ENCODE data around the gene CHD5.

The CHD5 gene

DNA sequence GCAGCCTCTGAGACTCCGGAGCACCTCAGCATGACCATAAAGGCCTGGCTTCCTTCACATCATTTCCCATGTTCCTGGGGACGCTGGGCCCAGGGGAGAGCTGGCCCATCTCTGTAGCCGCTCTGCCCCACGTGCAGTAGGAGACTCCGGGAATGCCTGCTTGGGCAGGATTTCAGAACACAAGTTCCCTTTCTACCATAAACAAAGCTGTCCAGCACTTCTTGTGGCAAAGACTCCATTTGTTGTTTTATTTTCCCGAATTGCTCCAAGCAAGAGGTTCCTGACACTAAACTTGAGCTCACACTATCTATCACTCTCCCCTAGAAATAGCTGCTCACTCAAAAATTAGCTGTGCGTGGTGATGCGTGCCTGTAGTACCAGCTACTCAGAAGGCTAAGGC is 21.9 kb downstream of the CHD5 start:
- Mint-ChIP-seq H3K4me3 (no peak overlapping the region), H3K27ac (no peak overlapping the region), H3K27me3 (peaks cover 23% of the 10 kb centered on the region), H3K36me3 (ENCODE audit: low read depth) (no peaks in the 10 kb centered on the region), H3K4me1 (ENCODE audit: low read depth) (peaks cover 16% of the 10 kb centered on the region), H3K9me3 (no peaks in the 10 kb centered on the region)
- DNase-seq = no peak

DNA sequence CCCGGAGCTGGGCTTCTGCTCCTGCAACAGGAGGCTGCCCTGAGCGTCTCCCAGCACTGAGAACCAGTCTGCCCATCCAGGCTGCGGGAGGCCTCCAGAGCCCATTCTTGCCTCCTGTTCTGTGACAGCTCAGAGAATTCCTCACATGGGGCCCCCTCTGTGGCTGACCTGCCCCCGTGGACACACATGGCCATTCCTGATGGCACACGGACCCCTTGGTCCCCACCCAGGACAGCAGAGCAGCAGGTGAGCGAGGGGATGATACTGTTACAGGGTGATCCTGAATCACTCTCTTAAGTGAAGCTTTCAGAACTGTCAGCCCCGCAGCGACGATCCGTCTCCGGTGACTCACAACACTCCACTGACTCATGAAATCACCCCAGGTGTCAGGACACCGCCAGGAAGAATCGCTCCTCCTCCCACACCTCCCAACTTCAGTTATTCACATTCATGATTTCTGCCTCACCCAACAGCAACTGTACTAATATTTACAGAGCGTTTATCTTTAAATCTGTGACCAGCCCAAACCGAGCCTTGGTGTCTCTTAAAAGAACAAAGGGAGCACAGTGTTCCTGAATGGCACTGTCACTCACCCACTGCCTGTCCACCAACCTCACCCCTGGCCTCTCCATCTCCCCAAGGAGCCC is 22.5 kb downstream of the CHD5 start:
- peaks cover 23% of the 10 kb centered on the region for H3K27me3 Mint-ChIP-seq
- H3K36me3 Mint-ChIP-seq (ENCODE audit: low read depth) = no peaks in the 10 kb centered on the region
- H3K9me3 Mint-ChIP-seq = no peaks in the 10 kb centered on the region
- DNase-seq = no peak
- no peak overlapping the region for H3K27ac Mint-ChIP-seq
- peaks cover 16% of the 10 kb centered on the region for H3K4me1 Mint-ChIP-seq (ENCODE audit: low read depth)
- no peak overlapping the region for H3K4me3 Mint-ChIP-seq

DNA sequence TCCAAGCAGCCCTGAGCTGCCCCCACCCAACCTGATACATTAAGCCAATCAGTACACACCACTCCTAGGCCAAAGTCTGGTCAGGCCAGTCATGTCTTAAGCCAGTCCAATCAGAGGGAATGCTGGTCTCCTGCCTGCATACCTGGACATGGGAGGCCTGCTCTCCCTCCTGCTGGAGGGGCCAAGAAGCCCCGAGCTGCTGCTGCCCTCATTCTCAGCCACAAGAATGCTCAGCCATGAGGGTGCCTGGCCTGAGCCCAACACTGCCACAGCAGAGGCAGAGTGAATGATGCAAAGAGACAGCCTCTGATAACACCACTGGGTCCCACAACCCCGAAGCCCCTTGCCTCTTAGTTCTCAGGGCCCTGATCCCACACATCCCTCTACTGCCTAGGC is 23.0 kb downstream of the CHD5 start:
- Mint-ChIP-seq H3K9me3 (no peaks in the 10 kb centered on the region), H3K4me1 (ENCODE audit: low read depth) (peaks cover 16% of the 10 kb centered on the region), H3K27ac (no peak overlapping the region), H3K4me3 (no peak overlapping the region), H3K27me3 (peaks cover 23% of the 10 kb centered on the region), H3K36me3 (ENCODE audit: low read depth) (no peaks in the 10 kb centered on the region)
- no peak for DNase-seq

DNA sequence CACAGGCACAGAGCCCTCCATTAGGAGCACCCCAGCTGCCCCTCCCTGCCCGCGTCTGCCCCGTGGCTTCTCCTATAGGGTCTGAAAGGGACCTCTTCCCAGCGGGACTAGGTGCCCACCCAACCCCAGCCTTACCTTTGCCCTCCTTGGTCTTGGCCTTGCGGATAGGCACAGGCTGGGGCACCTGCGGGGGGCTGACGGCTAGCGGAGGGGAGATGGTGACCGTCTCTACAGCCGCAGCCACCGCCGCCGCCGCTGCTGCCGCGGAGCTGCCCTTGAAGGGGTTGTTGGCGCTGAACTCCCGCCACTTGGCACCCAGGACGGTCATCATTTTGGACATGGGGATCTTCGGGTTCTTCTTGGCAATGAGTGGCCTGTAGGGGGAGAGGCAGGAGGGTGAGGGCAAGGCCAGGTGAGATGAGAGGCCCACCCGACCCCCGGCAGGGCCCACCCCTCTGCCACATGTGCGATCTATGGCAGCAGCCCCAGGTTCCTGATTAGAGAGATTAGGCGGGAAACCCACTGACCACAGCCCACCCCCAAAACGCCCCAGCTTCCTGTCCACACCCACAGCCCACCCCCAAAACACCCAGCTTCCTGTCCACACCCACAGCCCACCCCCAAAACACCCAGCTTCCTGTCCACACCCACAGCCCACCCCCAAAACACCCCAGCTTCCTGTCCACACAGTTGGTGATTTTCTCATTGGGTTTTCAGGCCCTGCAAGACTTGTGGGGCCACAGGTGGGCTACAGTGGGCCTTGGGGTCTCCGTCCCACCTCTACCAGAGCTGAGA is 25.4 kb downstream of the CHD5 start:
- Mint-ChIP-seq H3K4me1 (ENCODE audit: low read depth) (peaks cover 16% of the 10 kb centered on the region), H3K36me3 (ENCODE audit: low read depth) (no peaks in the 10 kb centered on the region), H3K27ac (no peak overlapping the region), H3K4me3 (no peak overlapping the region), H3K27me3 (peaks cover 10% of the 10 kb centered on the region), H3K9me3 (no peaks in the 10 kb centered on the region)
- no peak for DNase-seq

DNA sequence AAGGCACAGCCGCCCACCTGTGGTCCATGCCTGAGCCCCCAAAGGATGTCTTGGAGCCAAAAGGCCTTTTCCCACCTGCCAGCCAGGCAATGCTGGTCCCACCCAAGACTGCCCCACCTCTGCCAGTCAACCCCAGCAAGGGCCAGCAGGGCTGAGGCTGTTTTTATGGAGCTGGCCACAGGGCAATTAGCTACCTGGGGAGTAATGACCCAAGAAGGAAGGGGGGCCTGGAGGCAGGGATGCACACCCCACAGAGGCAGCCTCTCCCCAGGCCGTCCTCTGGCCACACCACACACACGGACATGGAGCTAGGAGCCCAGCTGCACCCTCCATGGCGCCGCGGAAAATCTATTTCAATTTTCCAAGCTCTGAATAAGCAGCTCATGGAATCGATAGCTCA is 27.2 kb downstream of the CHD5 start:
- H3K27me3 Mint-ChIP-seq = peaks cover 7% of the 10 kb centered on the region
- H3K4me1 Mint-ChIP-seq (ENCODE audit: low read depth) = peaks cover 21% of the 10 kb centered on the region
- DNase-seq = no peak
- H3K36me3 Mint-ChIP-seq (ENCODE audit: low read depth) = no peaks in the 10 kb centered on the region
- H3K27ac Mint-ChIP-seq = no peak overlapping the region
- no peaks in the 10 kb centered on the region for H3K9me3 Mint-ChIP-seq
- no peak overlapping the region for H3K4me3 Mint-ChIP-seq

DNA sequence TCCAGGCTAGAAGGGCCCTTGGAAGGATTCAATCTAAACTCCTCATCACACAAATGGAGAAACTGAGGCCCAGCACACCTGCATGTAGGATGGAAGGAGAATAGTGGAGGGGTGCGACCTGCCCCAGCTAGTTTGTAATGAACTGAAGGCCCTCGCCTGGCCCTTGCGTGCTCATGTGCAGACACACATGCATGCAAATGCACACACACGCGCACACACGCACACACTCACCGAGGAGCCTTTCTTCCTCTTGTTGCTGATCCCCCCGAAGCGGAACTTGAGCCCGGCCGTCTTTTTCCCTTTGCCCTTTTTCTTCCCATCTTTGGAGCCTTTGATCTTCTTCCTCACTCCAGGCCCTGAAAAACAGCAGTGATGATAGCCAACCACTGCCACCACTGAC is 27.9 kb downstream of the CHD5 start:
- Mint-ChIP-seq H3K27me3 (peaks cover 12% of the 10 kb centered on the region), H3K4me3 (no peak overlapping the region), H3K36me3 (ENCODE audit: low read depth) (no peaks in the 10 kb centered on the region)

DNA sequence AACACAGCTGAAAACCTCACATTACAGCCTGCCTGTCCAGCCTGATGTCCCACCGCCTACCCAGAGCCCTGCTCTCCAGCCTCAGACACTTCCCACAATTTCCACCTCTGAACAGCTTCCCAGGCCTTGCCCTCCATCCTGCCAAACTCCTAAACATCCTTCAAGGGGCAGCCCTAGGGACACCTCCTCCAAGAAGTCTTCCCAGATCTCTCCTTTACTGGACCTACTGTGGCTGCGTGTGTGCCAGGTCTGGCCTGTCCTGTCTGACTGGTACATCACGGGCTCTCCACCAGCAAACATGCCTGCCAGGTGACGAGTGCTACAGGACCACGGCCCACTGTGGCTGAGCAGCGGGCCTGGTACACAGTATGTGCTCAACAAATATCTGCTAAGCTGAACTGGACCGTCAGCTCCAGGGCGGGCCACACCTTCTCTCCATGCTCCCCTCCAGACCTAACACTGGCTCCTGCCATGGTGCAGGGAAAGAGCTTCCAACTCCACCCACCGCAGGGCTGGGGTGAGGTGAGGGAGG is 28.8 kb downstream of the CHD5 start:
- Mint-ChIP-seq H3K27me3 (peaks cover 15% of the 10 kb centered on the region), H3K4me1 (ENCODE audit: low read depth) (peaks cover 15% of the 10 kb centered on the region), H3K27ac (no peak overlapping the region), H3K4me3 (no peak overlapping the region), H3K36me3 (ENCODE audit: low read depth) (no peaks in the 10 kb centered on the region), H3K9me3 (no peaks in the 10 kb centered on the region)
- DNase-seq = no peak

More for the DNA sequence above, 27.9 kb downstream of the CHD5 start:
- Mint-ChIP-seq H3K27ac (no peak overlapping the region), H3K4me1 (ENCODE audit: low read depth) (peaks cover 15% of the 10 kb centered on the region), H3K9me3 (no peaks in the 10 kb centered on the region)
- no peak for DNase-seq

DNA sequence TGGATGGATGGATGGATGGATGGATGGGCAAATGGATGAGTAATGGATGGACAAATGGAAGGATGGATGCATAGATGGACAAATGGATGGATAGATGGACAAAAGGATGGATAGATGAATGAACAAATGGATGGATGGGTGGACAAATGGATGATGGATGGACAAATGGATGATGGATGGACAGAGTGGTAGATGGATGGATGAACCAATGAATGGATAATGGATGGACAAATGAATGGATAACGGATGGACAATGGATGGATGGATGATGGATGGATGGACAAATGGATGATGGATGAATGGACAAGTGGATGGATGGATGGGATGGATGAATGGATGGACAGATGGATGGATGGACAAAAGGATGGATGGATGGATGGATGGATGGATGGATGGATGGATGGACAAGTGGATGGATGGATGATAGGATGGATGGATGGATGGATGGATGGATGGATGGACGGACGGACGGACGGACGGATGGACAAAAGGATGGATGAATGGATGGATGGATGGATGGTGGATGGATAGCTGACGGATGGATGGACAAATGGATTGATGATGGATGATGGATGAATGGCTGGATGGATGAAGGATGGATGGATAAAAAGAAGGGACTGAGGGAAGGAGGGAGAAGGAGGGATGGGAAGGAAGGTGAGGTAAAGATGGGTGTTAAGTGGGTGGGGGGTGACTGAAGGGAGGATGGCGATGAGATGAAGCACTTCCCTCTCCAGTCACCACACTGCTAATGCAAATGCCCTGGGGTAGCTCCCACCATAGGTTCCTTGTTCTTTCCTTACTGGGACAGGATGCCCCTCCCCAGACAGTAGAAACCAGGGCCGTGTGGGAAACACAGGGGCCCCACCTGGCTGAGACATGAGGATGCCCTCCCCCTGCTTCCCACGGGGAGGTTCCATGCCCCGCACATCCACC is 29.8 kb downstream of the CHD5 start:
- peaks cover 18% of the 10 kb centered on the region for H3K27me3 Mint-ChIP-seq
- no peak overlapping the region for H3K27ac Mint-ChIP-seq
- peaks cover 15% of the 10 kb centered on the region for H3K4me1 Mint-ChIP-seq (ENCODE audit: low read depth)
- no peak overlapping the region for H3K4me3 Mint-ChIP-seq
- no peaks in the 10 kb centered on the region for H3K36me3 Mint-ChIP-seq (ENCODE audit: low read depth)
- DNase-seq = no peak
- H3K9me3 Mint-ChIP-seq = no peaks in the 10 kb centered on the region

DNA sequence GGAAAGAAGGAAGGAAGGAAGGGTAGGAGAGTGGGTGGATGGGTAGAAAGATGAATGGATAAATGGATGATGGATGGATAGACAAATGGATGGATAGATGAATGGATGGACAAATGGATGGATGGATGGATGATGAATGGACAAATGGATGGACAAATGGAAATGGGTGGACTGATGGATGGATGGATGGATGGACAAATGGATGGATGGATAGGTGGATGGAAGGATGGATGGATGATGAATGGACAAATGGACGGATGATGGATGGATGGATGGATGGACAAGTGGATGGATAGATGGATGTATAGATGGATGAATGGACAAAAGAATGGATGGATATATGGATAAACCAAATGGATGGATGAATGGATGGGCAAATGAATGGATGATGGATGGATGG is 30.5 kb downstream of the CHD5 start:
- H3K4me1 Mint-ChIP-seq (ENCODE audit: low read depth) = peaks cover 12% of the 10 kb centered on the region
- H3K9me3 Mint-ChIP-seq = no peaks in the 10 kb centered on the region
- H3K27ac Mint-ChIP-seq = no peak overlapping the region
- H3K36me3 Mint-ChIP-seq (ENCODE audit: low read depth) = no peaks in the 10 kb centered on the region
- peaks cover 18% of the 10 kb centered on the region for H3K27me3 Mint-ChIP-seq
- DNase-seq = no peak
- no peak overlapping the region for H3K4me3 Mint-ChIP-seq

DNA sequence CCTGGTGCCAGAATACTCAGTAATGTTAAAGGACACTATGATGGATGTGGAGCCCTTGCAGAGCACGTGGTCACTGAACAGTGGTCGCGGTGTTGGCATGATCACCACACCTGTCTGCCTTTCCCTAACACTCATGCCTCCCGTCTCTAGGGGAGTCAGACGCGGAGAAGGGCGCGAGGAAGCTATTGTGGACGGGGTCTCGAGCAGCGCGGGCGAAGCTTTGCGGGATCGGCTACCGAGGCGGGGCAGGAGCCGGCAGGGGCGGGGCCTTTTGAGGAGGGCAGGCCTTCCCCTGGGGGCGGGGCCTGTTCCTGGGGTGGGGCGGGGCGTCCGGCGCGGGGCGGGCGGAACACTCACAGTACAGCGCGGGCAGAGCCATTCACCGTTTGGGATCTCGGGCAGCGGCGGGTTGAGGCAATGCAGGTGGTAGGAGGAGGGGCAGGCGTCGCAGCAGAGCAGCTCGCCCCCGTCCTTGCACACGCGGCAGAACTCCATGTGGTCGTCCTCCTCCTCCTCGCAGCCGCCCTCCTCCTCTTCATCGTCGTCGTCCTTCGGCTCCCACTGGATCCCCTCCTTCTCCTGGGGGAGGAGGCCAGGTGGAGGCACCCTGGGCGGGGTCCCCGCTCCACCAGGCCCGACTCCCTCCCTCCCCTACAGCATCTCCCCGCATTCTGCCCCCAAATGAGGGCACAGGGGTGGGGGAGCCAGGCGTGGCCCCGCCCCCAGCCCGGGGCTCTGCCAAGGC is 31.5 kb downstream of the CHD5 start:
- peak overlapping the region; percentile 43 for H3K4me3 Mint-ChIP-seq
- peak; percentile 83 for DNase-seq
- H3K27ac Mint-ChIP-seq = no peak overlapping the region

DNA sequence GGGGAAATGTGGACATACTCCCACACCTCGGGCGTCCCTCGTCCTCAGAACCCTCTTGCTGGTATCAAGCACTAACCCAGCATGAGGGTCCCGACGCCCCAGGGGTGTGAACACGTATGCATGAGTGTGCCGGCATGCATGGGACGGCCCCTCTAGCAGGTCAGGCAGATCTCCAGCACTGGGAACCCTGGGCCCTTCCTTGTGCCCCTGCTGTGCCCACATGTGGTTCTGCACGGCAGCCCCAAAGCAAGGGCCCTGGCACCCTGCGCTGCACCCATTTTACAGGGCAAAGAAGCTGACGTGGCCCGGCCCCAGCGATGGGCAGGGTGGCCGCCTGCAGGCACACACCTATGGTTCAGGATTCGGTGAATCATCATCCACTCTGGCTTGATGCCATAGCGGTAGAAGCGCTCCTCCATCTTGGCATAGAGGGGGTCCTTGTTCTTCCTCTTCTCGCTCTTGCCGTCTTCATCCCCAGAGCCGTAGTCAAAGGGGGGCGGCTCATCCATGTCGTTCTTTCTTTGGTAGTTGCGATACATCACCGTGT is 34.2 kb downstream of the CHD5 start:
- no peak overlapping the region for H3K27ac Mint-ChIP-seq

More for the DNA sequence above, 31.5 kb downstream of the CHD5 start:
- Mint-ChIP-seq H3K36me3 (ENCODE audit: low read depth) (no peaks in the 10 kb centered on the region), H3K4me1 (ENCODE audit: low read depth) (peaks cover 7% of the 10 kb centered on the region), H3K9me3 (no peaks in the 10 kb centered on the region), H3K27me3 (peaks cover 18% of the 10 kb centered on the region)

DNA sequence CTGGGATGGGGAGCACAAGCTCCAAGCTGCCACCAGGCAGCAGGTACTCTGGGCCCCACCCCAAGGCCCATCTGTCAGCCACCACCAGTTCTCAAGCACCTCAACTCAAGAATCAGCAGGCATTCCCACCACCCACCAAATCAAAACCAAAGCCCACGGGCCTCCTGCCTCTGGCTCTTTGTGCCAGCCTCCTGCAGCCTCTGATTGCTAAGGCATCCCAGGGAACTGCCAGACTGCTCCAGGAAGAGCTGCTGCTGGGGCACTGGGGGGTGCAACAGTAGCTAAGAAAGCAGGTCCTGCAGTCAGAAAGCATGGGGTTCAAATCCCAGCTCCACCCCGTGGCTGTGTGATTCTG is 34.7 kb downstream of the CHD5 start:
- H3K4me3 Mint-ChIP-seq = no peak overlapping the region
- no peak overlapping the region for H3K27ac Mint-ChIP-seq
- H3K27me3 Mint-ChIP-seq = peaks cover 18% of the 10 kb centered on the region
- DNase-seq = no peak
- H3K36me3 Mint-ChIP-seq (ENCODE audit: low read depth) = no peaks in the 10 kb centered on the region
- no peaks in the 10 kb centered on the region for H3K9me3 Mint-ChIP-seq
- H3K4me1 Mint-ChIP-seq (ENCODE audit: low read depth) = peaks cover 7% of the 10 kb centered on the region

More for the DNA sequence above, 34.2 kb downstream of the CHD5 start:
- Mint-ChIP-seq H3K27me3 (peaks cover 18% of the 10 kb centered on the region), H3K4me3 (no peak overlapping the region), H3K9me3 (no peaks in the 10 kb centered on the region), H3K4me1 (ENCODE audit: low read depth) (peaks cover 7% of the 10 kb centered on the region), H3K36me3 (ENCODE audit: low read depth) (no peaks in the 10 kb centered on the region)
- DNase-seq = no peak

DNA sequence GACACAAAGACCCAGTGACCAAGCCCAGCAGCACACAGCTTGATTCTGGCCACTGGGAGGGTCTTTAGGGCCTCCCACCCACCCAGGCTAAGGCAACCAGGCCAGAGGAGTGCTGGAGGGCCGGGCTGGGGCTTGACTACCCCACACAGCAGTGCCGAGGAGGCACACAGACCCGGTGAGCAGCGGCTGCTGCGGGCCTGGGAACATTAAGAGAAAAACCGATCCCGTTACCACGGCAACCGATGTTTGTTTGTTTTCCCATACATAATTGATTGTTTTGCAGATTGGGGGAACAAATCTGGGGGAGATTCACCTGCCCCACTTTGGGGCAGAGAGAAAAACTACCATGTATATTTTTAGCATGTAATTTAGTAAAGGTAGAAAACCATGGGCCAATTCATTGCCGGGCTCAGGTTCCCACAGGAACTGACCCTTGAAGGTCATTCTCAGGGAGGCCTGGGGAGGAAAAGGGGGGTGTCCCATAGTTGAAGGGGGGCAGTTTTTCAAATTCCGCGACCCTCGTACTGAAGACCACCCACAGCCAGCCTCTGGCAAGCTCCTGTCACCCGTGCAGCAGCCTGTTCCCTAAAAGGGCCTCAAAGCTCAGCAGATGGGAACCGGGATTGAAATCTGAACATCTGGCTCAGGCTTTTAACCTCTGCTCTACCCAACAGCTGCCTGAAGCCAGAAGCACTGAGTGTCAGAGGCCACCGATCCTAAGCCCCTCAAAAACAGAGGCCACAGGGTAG is 35.3 kb downstream of the CHD5 start:
- H3K27me3 Mint-ChIP-seq = peaks cover 18% of the 10 kb centered on the region
- no peak overlapping the region for H3K27ac Mint-ChIP-seq
- no peaks in the 10 kb centered on the region for H3K36me3 Mint-ChIP-seq (ENCODE audit: low read depth)
- no peak overlapping the region for H3K4me3 Mint-ChIP-seq
- H3K4me1 Mint-ChIP-seq (ENCODE audit: low read depth) = peaks cover 7% of the 10 kb centered on the region
- DNase-seq = no peak
- no peaks in the 10 kb centered on the region for H3K9me3 Mint-ChIP-seq
